Tibial artery (tissue), 4 donors: ENCODE data around the gene FOXO3.

Source experiments
- DNase-seq, 2 donors: peaks; one replicate each; pipeline ENCODE4 v3.0.0-alpha.2; 2019
- H3K27ac ChIP-seq, 2 donors: fragments of 200-600 bp; sonication (generic) in 1 of 2; 1 replicate in 1 of 2; 2 replicates in 1 of 2; pipeline ENCODE4 v1.5.1; 2018 to 2019; ENCODE audit warnings: mild to moderate bottlenecking in 1 of 2
- H3K27me3 ChIP-seq, 2 donors: fragments of 200-600 bp; sonication (generic) in 1 of 2; one replicate each; pipeline versions ENCODE4 v1.5.1 to v1.6.0; 2016 to 2019
- H3K36me3 ChIP-seq, 3 donors: fragments of 200-600 bp; sonication (generic) in 2 of 3; one replicate each; pipeline ENCODE4 v1.5.1; 2016 to 2019; ENCODE audit warnings: mild to moderate bottlenecking in 2 of 3
- H3K4me1 ChIP-seq, 4 donors: fragments of 200-600 bp; sonication (generic) in 2 of 4; 1 replicate in 3 of 4; 2 replicates in 1 of 4; pipeline ENCODE4 v1.5.1; 2016 to 2019
- H3K4me3 ChIP-seq, 2 donors: fragments of 200-600 bp; sonication (generic) in 1 of 2; 1 replicate in 1 of 2; 2 replicates in 1 of 2; pipeline ENCODE4 v1.5.1; 2018 to 2019; ENCODE audit warnings: mild to moderate bottlenecking in 2 of 2
- H3K9me3 ChIP-seq, 3 donors: fragments of 200-600 bp; sonication (generic) in 1 of 3; one replicate each; pipeline ENCODE4 v1.5.1; 2016 to 2019
- intact Hi-C: fragments of 100-400 bp; cut with DNase I; formaldehyde crosslinking; loops from one replicate; pipeline ENCODE4 v1.15.0; 2023; ENCODE audit warnings: low total_unique reads
- TF ChIP-seq, protein P1 (sequence below), 2 experiments: fragments of 200-600 bp in 1 of 2; fragments of 450-650 bp in 1 of 2; IDR thresholded peaks; one replicate each; pipeline ENCODE4 v1.5.1; 2017 to 2019; ENCODE audit warnings: antibody characterized with exemption in 2 of 2, mild to moderate bottlenecking in 1 of 2, moderate library complexity in 1 of 2

The FOXO3 gene

DNA sequence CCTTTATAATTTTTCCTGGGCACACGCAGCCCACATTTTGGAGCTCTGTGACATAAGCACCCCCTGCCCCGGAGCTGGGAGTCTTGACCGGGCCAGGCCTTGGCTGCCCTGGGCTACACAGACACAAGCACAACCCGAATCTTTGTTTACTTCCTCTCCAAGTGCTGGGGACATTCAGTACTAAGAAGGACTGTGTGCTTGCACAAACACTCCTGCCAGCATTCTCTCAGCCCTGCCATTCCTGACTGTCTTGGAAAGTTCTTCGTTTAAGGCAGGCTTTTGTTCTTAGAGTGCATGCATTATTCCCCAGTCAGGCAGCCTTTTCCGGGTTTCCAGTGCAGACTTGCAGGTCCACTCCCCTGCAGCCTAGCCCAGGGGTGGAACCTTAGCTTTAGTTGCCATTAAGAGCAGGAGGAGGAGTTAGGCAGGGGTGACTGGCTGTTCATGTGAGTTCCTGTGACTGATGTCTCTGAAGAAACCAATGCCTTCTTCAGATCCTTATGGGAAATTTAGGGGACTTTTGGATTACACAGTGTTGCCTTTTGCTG lies 28.6 kb downstream of the FOXO3 start:
- TF ChIP-seq, protein P1, sequence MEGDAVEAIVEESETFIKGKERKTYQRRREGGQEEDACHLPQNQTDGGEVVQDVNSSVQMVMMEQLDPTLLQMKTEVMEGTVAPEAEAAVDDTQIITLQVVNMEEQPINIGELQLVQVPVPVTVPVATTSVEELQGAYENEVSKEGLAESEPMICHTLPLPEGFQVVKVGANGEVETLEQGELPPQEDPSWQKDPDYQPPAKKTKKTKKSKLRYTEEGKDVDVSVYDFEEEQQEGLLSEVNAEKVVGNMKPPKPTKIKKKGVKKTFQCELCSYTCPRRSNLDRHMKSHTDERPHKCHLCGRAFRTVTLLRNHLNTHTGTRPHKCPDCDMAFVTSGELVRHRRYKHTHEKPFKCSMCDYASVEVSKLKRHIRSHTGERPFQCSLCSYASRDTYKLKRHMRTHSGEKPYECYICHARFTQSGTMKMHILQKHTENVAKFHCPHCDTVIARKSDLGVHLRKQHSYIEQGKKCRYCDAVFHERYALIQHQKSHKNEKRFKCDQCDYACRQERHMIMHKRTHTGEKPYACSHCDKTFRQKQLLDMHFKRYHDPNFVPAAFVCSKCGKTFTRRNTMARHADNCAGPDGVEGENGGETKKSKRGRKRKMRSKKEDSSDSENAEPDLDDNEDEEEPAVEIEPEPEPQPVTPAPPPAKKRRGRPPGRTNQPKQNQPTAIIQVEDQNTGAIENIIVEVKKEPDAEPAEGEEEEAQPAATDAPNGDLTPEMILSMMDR (IDR thresholded peaks at IDR 0.05) = no peak
- peak; percentile 92 to 93 for DNase-seq
- intact Hi-C loops = no loop called here
- Histone ChIP-seq H3K9me3 (no peaks in the 10 kb centered on the region), H3K4me1 (peaks cover 0 to 98% (median 90%) of the 10 kb centered on the region in 4 donors), H3K36me3 (no peaks in the 10 kb centered on the region), H3K27ac (peak overlapping the region; percentile 69 to 83), H3K27me3 (no peaks in the 10 kb centered on the region), H3K4me3 (peak overlapping the region; percentile 12 to 32)

DNA sequence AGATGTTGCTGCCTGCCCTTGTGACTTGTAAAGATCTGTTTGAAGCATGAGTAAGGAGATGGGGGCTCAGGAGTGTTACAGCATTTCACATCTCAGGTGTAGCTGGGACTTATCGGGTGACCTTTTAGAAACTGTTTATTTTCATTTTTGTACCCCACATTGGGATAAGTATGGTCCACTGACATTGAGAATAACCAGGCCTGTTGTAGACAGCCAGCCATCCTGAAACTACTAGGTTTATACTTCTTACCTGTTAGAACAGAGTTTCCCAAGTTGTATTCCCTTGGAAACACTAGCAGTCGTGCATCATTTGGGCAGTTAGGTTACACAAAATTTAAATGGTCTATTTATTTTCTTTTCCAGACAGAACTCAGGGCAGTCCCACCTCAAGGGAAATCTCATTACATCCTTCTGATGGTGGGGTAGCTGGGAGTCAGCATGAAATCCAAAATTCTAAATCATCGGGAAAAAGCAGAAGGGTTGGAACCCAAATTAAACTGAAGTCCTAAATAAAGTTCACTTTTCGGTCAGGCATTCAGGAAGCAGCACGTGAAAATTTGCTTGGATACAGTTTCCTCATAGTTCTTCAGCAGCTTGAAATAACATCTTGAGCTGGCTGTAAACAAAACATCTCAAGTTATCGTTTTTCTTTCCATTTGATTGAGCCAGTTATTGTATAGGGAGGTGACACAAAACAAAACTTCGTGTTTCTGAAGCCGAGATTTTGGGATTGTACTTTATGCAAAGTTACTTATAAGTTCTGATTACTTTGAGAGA lies 30.5 kb downstream of the FOXO3 start:
- Histone ChIP-seq H3K27ac (peak overlapping the region; percentile 69 to 83), H3K4me1 (peaks cover 0 to 99% (median 91%) of the 10 kb centered on the region in 4 donors), H3K9me3 (no peaks in the 10 kb centered on the region), H3K27me3 (no peaks in the 10 kb centered on the region), H3K4me3 (peak overlapping the region; percentile 2 to 32), H3K36me3 (no peaks in the 10 kb centered on the region)
- intact Hi-C loops = no loop called here
- TF ChIP-seq, protein P1 (IDR thresholded peaks at IDR 0.05) = no peak
- DNase-seq = no peak

DNA sequence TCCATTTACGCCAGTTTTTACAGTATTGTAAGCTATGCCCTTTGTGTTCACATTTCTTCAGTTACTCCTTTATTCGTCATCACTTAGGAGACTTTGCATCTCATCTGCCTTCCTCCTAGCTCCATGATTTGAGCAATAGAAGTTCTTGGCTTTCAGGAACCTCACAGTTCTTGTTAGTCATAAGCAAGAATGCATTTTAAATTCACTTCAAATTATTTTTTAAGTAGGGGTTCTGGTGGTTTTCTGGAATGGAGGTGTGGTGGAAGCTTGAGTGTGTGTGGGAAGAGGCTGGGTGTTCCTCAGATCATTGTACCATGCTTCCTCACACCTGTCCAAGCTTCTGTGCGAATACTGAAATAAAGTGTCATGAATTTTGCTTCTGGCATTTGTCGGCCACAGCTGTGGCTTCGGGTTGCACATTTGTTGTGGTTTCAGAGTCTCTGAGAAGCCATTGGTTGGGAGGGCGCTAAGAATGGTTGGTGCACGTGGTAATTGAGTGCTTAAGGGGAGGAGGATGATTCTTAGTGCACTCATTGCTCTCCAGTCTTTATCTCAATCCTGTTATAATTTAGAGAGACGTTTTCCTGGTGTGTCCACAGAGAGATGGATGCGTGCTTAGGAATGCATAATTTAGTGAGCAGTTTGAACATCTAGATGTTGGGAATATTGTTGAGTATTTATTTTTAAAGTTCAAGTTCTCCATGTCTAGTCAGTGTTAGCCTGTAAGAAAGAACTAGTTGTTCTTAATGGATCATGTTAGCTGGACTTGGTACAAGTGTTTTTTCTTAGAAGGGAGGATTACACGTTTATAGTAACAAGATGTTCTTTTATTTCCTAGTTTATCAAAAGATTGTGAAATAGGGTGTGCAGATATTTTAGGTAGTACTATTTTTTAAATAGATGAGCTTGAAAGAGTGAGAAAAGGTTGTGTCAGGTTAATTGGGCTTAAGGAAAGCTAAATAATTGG lies 31.9 kb downstream of the FOXO3 start:
- Histone ChIP-seq H3K27me3 (no peaks in the 10 kb centered on the region), H3K27ac (peak overlapping the region; percentile 69 to 83), H3K4me1 (peaks cover 0 to 99% (median 90%) of the 10 kb centered on the region in 4 donors), H3K36me3 (no peaks in the 10 kb centered on the region), H3K9me3 (no peaks in the 10 kb centered on the region), H3K4me3 (peak overlapping the region in 1 of 2 donors; percentile 22)
- TF ChIP-seq, protein P1 (IDR thresholded peaks at IDR 0.05) = no peak
- peak in 1 of 2 donors; percentile 68 for DNase-seq
- intact Hi-C loops = no loop called here

DNA sequence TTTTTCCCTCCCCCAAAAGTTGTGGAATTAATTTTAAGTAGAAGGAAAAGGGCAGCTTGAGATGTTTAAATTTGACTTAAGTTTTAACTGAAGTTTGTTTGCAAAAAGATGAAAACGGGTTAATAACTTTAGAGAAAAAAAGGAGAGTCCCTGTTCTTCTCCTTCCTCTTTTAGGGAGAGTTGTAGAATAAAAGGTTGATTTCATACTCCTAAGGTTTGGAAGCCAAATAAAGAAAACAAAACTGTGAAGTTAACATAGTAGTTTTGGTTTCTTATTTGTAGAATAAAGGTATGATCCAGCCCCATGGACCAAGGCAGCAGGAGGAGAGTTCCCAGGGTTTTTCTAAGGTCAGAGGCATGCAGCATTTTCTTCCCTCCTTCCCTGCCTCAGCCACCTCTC lies 33.4 kb downstream of the FOXO3 start:
- Histone ChIP-seq H3K27ac (peak overlapping the region; percentile 69 to 83), H3K4me1 (peaks cover 0 to 99% (median 89%) of the 10 kb centered on the region in 4 donors), H3K4me3 (no peak overlapping the region), H3K27me3 (no peaks in the 10 kb centered on the region), H3K9me3 (no peaks in the 10 kb centered on the region), H3K36me3 (no peaks in the 10 kb centered on the region)
- TF ChIP-seq, protein P1 (IDR thresholded peaks at IDR 0.05) = no peak
- no peak for DNase-seq
- intact Hi-C loops = no loop called here

DNA sequence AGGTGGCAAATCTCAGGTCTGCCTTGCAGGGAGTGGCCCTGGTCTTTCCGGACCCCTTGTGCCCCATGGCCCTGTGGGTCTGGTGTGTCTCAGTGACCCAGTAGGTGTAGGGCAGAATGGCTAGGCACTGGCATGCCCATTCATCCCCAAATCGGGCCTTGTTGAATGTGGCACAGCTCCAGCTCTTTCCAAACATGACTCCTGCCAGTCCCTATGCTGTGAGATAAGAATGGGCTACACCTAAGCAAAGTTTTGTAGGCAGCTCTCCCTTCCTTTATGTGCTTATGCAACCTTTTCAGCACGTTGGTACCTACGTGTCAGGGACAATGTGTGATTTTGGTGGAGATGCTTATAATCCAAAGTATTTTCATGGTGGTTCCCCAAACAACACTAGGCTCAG lies 33.9 kb downstream of the FOXO3 start:
- Histone ChIP-seq H3K36me3 (no peaks in the 10 kb centered on the region), H3K4me1 (peaks cover 0 to 99% (median 91%) of the 10 kb centered on the region in 4 donors), H3K9me3 (no peaks in the 10 kb centered on the region), H3K4me3 (no peak overlapping the region), H3K27me3 (no peaks in the 10 kb centered on the region), H3K27ac (peak overlapping the region; percentile 69 to 83)
- peak; percentile 57 to 81 for DNase-seq
- intact Hi-C loops = no loop called here
- TF ChIP-seq, protein P1 (IDR thresholded peaks at IDR 0.05) = no peak
